Activated T-cell treated with anti-CD3 and anti-CD28 coated beads for 24 hours (primary cell): ENCODE results near the gene IL31.

Source experiments
- DNase-seq: peaks from one replicate; pipeline ENCODE4 v3.0.0-alpha.2; 2020; ENCODE audit warnings: low read depth

The IL31 gene

DNA sequence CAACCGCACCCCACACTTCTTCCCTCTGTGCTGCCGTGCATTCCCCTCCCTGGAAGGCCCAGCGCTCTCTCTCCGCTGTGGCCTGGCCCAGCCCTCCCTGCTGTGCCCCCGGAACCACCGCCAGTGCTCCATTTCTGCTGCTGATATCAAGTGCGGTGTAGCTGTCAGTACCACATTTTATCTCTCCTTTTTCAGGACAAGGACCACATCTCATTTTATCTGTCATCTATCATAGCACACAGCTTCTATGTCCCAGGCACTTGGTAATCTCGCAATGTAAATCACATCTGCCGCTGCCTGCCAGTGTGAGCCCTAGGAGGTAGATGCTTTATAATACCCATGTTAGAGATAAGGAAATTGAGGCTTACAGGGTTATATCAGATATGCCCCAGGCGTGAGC is 18.3 kb downstream of the IL31 start:
- no peak for DNase-seq

DNA sequence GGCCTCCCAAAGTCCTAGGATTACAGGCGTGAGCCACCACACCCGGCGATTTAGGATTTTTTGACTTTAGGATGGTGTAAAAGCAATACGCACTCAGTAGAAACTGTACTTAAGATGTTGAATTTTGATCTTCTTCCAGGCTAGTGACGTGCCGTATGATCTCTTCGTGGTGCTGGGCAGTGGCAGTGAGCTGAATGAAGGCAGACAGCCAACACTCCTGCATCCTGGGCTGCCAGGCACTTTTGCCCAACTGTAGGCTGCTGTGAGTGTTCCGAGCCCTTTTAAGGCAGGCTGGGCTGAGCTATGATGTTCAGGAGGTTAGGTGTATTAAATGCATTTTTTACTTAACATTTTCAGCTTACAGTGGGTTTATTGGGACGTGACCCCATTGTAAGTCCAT is 21.3 kb downstream of the IL31 start:
- no peak for DNase-seq

DNA sequence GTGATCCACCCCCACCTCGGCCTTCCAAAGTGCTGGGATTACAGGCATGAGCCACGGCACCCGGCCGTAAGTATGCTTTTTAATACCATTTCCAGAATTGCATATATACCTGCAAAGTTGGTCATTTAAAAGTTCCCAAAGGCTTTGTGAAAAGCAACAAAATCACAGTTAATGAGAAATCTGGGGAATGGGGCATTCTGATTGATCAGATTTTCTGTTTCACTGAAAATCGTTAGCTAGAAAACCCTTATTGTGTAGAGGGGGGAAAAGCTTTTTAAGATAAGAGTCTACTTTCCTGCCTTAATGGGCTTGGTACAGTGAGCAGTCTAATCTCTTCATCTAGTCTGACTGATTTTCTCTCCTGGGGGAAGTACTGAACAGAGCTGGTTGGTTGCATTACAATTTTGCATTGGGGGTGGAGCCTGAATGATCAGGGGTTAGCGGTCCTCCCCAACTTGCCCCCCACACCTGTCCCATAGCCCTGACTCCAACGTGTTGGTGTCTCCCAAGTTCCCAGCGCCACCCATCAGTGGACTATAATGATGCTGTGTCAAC is 23.8 kb downstream of the IL31 start:
- no peak for DNase-seq

DNA sequence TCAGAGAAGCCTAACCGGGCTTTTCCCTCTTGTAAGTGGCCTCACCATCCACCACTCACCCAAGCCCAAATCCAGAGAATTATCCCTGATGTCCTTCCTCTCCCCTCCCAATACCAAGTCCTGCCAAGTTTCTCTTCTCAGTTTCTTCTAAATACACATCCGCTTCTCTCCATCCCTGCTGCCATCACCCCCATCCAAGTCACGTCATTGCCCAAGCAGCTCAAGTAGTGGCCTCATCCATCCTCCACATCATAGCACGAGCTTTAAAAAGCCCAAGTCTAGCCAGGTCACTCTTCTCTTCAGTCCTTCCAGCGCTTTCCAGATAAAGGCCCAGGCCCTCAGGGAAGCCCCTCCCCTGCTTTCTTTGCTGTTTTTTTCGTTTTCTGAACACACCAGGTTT is 25.4 kb downstream of the IL31 start:
- no peak for DNase-seq

DNA sequence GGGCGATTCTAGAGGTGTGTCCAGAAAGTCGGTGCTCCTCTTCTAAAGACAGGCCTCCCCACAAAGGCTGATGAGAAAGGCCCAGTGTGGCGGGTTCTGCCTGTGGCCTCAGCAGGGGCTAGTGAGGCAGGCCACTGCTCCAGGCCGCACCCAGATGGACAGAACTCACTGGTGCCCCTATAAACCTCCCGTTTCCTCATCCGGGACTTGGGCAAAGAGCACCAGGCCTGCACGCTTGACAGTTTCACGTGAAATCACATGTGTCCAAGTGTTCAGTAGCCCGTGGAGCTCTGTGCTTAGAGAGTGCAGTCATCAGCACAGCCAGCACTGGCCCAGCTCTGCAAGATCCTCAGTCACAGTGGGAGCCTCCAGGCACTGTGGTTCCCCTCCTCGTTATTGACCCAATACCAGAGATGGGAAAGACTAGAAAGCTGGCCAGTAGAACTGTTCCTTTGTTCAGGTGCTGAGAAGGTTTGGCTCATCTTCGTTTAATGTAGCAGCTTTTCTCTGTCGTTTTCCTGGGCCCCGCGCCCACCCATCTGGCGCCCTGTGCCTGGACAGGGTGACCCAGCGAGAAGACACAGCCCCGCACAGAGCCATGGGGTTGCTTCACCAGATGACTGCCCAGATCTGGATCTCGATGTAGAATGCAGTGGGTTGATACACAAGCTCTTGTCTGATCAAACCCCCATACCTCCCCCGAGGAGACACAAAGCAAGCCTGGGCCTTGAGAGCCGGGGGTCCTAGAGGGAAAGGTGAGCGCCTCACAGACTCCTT is 26.3 kb downstream of the IL31 start:
- DNase-seq = no peak

DNA sequence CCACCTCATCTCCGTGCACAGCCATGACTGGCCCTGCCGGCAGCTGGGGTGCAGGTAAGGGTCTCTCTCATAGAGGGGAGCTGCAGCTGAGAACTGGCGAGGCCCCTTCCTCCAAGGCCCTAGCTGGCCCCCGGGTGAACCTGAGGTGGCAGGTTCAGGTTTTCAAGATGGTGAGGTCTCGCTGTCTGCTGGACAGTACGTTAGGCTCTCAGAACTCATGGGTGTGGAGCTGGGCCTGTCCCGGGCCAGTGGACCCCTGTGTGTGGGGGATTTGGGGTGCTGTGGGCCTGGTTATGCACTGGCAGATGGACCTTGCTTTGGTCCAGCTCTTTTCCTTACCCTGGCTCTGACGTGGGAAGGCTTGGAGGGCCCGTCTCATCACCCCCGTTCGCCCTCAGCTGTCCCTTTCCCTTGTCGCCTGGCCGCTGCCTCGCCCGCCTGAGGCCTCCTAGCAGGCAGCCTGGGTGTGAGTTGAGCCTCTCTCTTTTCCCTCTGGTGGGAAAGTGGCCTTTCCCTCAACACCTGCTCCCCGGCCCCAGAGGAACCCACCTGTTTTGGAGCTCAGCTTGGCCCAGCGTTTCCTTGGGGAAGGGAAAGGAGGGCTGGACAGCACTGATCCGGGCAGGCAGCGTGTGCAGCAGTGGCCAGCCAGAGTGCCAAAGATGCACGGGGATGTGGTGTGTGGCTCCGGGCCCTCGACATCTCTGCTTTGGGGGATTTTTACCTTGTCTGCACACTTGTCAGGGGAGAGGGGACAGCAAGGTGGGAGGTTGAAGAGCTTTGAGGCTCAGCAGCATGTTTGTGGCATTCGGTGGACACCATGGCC is 28.3 kb downstream of the IL31 start:
- no peak for DNase-seq

DNA sequence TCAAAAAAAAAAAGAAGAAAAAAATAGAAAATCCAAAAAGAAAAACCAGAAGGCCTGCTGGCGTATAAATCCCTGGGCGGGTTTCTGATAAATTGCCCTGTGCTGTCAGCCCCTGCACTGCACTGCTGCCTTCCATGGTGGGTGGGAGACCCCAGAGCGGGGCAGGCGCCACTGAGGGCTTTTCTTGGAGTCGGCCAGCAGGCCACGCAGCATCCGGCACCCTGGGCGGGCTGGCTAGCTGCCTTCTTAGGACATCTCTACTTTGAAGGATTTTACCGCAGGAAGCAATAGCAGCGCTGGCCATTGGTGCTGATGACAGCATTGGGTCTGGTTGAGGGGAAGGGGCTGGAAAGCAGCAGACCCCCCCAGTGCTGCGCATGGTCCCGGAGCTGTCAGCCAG is 29.1 kb downstream of the IL31 start:
- DNase-seq = no peak

DNA sequence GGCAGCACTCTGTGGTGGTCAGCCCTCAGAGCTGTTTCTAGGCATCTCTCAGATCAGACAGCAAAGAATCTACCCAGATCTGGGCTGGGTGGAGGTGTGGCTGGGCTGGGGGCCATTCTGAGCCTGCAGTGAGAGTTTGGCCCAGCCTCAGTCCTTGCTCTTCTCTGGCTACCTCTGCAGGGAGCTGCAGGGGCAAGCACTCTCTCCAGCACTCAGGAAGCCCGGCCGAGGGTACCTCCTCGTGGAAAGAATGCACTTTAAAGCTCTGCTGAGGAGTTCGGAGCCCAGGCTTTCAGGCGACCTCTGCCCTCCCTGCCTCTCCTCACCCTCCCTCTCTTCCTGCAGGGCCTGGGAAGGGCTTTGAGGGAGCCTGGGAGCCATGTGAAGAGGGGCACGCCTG is 31.2 kb downstream of the IL31 start:
- no peak for DNase-seq

DNA sequence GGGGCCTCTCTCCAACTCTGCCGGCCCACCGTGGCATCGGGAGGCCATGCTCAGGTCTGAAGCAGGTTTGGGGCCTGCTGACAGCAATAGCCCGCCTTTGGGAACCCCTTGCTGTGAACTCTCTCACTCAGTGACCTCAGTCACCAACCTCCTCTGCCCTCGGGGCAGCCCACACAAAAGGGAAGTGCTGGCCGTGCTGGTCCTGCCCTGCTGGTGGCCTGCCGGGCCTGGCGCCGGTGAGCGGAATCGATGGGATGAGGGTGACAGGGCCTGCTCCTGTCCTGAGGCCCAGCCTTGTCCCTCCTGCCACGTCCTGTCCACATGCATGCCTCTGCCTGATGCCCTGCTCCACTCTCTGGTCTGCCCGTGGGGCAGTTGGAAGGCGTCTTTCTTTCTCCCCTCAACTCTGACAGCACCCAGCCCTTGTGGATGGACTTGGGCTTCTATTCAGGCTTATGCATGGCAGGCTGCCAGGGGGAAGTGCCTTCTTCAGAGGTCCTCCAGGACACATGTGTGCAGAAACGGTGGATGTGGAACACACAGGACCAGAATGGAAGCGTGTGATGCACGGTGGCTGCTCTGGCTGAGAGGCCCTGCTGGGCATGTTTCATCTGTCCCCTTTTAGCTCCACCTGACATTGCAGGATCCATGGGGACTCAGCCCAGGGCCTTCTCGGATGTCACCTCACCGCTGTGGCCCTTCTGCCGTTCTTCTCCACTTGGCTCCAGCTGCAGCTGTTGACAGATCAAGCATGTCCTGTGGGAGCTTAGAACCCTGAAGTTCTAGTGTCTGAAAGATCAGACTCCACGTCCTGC is 31.9 kb downstream of the IL31 start:
- DNase-seq = no peak

DNA sequence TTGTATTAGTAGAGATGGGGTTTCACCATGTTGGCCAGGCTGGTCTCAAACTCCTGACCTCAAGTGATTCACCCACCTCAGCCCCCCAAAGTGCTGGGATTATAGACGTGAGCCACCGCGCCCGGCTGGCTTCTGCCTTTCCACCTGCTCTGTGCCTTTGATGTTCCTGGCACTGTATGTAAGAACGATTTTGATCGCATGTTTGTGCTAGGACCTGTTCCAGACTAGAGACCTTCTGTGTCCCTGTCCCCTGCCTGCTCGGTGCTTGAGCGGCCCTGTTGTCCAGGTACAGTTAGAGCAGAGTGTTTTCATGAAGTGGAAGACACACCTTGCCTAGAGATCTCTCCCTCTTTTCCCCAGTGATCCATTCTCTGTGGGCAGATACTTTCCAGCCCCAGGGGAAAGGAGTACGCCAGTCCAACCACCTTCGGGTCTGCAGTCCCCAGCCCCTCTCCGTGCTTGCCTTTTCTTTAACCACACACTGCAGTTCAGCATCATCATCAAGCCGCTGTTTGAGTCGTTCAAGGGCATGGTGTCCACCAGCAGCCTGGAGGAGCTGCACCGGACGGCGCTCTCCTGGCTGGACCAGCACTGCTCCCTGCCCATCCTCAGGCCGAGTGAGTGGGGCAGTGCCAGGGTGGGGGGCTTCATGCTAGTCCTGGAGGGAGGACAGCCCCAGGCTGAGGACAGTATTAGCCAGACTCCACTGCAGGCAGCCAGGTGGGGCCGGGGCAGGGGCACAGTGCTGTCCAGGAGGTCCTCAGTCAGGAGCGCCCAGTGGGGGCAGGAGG is 33.4 kb downstream of the IL31 start:
- DNase-seq = no peak

DNA sequence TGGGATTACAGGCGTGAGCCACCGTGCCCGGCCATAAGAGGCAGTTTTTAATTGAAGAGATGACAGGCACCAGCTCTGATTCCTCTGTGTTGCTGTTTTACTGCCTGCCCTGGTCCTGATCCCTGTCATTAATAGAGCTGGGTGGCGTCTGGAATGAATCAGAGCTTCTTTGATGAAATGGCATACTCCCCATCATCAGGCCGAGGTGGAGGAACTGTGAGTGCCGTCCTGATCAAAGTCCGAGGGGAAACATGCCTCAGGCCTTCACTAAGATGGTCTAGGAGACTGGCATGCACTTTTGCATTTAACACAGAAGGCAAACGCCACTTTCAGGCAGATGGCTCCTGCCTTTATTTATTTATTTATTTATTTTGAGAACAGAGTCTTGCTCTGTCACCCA is 34.1 kb downstream of the IL31 start:
- DNase-seq = no peak

DNA sequence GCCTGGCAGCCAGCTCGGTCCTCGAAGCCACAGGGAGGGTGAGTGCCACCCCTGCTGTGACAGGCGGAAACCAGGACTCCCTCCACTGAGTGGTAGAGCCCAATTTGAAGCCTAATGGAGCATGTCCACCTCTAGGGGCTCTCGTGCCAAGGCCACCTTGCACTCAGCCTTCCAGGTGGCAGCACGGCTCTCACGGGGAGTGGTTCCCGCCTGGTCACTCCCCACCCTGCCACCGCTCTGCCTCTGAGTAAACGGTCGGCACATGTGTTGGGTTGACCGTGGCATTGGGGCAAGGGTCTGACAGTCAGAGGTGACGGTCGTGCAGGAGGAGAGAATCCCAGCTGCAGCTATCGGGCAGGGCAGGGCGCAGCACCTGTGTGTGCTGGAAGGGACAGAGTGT is 34.8 kb downstream of the IL31 start:
- DNase-seq = no peak

DNA sequence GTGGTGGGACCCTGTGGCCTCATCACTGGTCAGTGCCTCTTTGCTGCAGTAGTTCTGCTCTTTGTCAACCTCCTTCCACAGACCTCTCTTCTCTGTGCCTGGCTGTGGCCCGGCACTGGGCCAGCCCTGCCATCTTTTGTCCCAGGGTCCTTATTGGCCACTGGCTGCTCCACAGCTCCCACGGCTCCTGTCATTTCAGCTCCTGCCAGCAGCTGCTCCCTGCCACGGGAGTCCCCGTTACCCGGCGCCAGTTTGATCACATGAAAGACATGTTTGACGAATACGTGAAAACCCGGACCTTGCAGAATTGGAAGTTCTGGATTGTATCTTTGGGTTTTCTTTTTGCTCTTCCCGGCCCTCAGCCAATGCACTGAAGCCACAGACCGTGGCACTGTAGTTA is 35.4 kb downstream of the IL31 start:
- no peak for DNase-seq

DNA sequence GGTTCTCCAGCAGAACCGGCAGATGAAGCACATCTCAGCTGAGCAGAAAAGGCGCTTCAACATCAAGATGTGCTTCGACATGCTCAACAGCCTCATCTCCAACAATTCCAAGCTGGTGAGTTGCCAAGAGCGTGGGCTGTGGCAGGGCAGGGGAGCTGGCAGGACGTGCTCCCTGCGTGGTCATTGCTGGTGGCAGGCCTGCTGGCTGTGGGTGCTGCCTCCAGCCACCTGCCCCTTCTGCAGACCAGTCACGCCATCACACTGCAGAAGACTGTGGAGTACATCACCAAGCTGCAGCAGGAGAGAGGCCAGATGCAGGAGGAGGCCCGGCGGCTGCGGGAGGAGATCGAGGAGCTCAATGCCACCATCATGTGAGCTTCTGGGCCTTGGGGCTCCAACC is 35.8 kb downstream of the IL31 start:
- no peak for DNase-seq

DNA sequence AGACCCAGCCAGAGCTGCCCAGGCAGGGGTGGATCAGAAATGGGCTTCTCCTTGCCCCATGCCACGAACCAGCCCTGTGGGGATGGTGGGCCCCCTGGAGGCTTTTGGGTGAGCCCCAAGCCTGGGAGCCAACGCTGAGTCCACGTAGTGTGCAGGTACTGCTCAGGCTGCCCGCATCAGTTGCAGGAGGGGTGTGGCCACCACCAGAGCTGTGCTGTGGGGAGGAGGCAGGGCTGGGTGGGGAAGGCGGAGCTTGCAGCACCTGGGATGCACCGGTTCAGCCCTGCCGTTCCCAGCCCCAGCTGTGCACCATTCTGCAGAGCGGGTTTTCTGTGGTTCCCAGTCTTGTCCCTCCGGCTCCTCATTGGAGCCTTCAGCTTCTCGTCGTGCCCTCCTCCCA is 36.3 kb downstream of the IL31 start:
- no peak for DNase-seq

DNA sequence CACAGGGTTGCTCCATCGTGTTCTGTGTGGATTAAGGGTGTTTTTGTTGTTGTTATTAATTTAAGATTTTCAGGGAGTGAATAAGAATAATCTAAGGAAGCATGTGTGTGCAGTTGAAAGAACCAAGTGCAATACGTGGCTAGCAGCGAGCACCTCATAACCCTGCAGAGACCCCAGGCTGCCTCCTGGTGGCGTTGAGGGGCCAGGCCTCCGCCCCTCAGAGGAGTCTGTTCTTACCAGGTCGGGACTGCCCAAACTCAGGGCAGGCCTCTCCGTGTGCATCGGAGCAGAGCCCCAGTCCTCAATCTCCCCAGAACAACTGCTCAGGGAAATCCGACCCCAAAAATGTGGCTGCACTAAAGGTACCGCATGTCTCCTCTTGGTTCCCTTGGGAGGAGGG is 36.8 kb downstream of the IL31 start:
- DNase-seq = no peak

DNA sequence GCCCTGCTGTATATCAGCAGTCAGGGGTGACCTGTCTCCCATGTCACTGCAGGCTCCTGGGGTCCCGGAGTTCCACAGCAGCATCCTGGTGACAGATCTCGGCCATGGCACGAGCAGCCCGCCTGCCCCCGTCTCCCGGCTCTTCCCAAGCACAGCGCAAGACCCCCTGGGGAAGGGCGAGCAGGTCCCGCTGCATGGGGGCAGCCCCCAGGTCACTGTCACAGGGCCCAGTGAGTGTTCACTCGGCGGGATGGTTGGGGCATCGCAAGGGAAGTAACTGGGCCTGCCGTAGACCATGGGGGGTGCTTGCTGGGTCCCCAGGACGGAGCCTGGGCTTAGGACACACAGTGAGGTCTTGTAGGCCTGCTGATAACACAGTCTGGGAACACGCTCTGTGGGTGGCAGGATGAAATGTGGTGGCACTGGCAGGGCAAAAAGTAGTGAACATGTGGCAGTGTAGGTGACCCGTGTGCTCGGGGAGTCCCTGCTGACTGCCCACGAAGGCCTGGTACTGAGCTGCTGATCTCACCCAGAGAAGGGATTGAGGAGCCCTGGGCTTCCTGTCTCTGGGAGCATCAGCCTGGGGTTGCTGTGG is 38.5 kb downstream of the IL31 start:
- no peak for DNase-seq

DNA sequence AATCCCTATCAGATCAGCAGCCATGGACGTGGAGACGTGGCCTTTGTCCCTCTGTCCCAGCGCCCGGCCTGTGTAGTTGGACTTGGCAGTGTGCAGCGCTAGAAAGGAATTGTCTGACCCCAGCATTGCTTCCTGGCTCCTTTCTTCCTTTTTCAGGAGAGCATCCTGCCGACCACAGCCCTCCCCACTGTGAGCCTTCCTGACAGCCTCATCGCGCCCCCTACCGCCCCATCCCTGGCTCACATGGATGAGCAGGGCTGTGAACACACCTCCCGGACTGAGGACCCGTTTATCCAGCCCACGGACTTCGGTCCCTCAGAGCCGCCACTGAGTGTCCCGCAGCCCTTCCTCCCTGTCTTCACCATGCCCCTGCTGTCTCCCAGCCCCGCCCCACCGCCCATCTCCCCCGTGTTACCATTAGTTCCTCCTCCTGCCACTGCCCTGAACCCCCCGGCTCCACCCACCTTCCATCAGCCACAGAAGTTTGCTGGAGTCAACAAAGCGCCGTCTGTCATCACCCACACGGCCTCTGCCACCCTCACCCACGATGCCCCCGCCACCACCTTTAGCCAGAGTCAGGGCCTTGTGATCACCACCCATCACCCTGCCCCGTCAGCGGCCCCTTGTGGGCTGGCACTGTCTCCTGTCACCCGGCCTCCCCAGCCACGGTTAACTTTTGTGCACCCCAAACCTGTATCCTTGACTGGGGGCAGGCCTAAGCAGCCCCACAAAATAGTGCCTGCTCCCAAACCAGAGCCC is 40.6 kb downstream of the IL31 start:
- DNase-seq = no peak

DNA sequence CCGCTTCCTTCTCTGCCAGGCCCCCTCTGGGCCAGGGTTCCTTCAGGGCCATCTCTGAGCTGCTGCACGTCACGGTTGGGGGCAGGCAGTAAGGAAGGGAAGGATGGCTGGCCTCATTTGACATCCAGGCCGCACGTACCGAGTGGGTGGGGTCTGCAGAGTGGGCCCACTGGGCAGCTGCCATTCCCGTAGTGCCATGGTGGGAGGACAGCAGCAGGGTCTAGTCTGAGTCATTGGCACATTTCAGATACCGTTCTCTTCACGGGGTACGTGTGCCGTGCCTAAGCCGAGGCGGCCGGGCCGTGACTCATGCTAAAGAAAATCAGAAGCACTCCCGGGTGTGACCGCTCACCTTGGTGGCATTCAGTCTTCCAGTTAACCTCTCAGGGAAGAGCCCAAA is 43.9 kb downstream of the IL31 start:
- DNase-seq = no peak

DNA sequence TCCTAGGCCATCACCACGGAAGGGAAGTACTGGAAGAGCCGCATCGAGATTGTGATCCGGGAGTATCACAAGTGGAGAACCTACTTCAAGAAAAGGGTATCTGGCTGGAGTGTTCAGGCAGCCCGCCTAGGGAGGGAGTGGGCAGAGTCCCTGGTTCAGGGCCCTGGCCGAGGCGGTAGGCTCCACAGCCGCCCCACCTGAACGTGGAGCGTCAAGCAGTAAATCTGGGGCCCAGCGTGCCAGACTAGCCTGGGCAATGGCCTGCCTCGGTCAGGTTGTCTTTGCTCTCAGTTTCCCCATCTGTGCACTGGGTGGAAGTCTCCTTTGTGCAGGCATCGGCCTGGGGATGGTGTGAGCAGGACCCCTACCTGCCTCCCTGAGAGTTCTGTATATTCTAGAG is 44.9 kb downstream of the IL31 start:
- no peak for DNase-seq

DNA sequence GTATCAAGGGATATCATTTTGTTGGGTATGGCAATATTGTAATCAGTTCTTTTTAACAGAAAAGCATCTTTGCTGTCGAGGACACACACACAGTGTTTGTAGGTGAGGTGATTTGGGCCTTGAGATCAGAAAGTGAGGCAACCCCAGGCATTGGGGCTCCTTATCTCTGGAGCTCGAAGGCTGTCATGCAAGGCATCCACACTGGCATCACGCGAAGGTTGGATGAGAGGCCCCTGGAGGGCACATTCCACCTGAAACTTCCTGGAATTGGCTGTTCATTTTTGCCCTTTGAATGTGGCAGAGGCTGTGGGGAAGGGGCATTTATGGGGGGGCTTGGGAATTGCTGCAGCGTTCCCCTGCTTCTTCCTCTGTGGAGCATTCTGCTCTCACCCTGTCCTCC is 45.5 kb downstream of the IL31 start:
- DNase-seq = no peak
